Naive thymus-derived CD4-positive, alpha-beta T cell (primary cell): ENCODE data around the gene MCOLN1. TPM values are rescaled to one million over a fixed set of nuclear protein-coding genes. Genes with fewer than 3 reads are reported as not detected.
A peak's percentile ranks its signal among the peaks of the same experiment; 100 is the strongest.

Source experiments
- ATAC-seq: fragments of 150-1000 bp; cut with Tn5 transposase; 2 replicates; pipeline ENCODE4 v1.10.0; 2021; ENCODE audit warnings: mild to moderate bottlenecking, moderate library complexity
- CTCF ChIA-PET: fragments of 350-600 bp; sonication (Branson Sonifier 250); formaldehyde crosslinking; loops from one replicate; lab custom pipeline; 2021; ENCODE audit warnings: antibody characterized with exemption; lab: Charles Lee
- POLR2A ChIA-PET: fragments of 350-600 bp; sonication (Branson Sonifier 250); formaldehyde crosslinking; loops from one replicate; lab custom pipeline; 2021; ENCODE audit warnings: antibody characterized with exemption, inconsistent platforms; lab: Charles Lee
- DNase-seq, 9 donors: peaks; one replicate each; pipeline versions ENCODE4 v3.0.0 to v3.0.0-alpha.2; 2020 to 2022; ENCODE audit warnings: mixed read lengths in 1 of 9
- H3K27ac ChIP-seq: one replicate; pipeline ENCODE4 v1.7.0; 2013; ENCODE audit warnings: mild to moderate bottlenecking, low read depth, low read length, moderate library complexity
- H3K27me3 ChIP-seq, 2 donors: one replicate each; pipeline ENCODE4 v1.7.0; 2013; ENCODE audit warnings: low read length in 2 of 2, mild to moderate bottlenecking in 2 of 2, moderate library complexity in 2 of 2; ENCODE audit not compliant: control insufficient read depth in 2 of 2, insufficient read depth in 2 of 2
- H3K36me3 ChIP-seq, 3 experiments: 1 replicate in 2 of 3; 2 replicates in 1 of 3; pipeline ENCODE4 v1.7.0; 2013; ENCODE audit warnings: low read length in 3 of 3, mild to moderate bottlenecking in 3 of 3, moderate library complexity in 1 of 3; ENCODE audit not compliant: insufficient read depth in 3 of 3, control insufficient read depth in 2 of 3
- H3K4me1 ChIP-seq, 2 donors: one replicate each; pipeline ENCODE4 v1.7.0; 2013; ENCODE audit warnings: low read length in 2 of 2, mild to moderate bottlenecking in 2 of 2, moderate library complexity in 1 of 2; ENCODE audit not compliant: control insufficient read depth in 2 of 2, insufficient read depth in 2 of 2
- H3K4me3 ChIP-seq: 2 replicates; pipeline ENCODE4 v1.7.0; 2013; ENCODE audit warnings: mild to moderate bottlenecking, low read length
- H3K9me3 ChIP-seq, 3 experiments: 1 replicate in 2 of 3; 2 replicates in 1 of 3; pipeline ENCODE4 v1.7.0; 2013; ENCODE audit warnings: low read length in 3 of 3; ENCODE audit not compliant: control insufficient read depth in 2 of 3
- H3K27ac Mint-ChIP-seq, 9 donors: one replicate each; pipeline ENCODE4 v1.8.0; 2020 to 2022; ENCODE audit warnings: mixed read lengths in 9 of 9, mild to moderate bottlenecking in 8 of 9, moderate library complexity in 5 of 9, inconsistent platforms in 2 of 9
- H3K27me3 Mint-ChIP-seq, 5 donors: one replicate each; pipeline ENCODE4 v1.8.0; 2021 to 2022; ENCODE audit warnings: mixed read lengths in 5 of 5, mild to moderate bottlenecking in 1 of 5
- H3K36me3 Mint-ChIP-seq, 5 donors: one replicate each; pipeline ENCODE4 v1.8.0; 2020 to 2022; ENCODE audit warnings: mixed read lengths in 5 of 5, mild to moderate bottlenecking in 3 of 5, inconsistent platforms in 1 of 5
- H3K4me1 Mint-ChIP-seq, 7 donors: one replicate each; pipeline ENCODE4 v1.8.0; 2020 to 2022; ENCODE audit warnings: mixed read lengths in 7 of 7, mild to moderate bottlenecking in 3 of 7, inconsistent platforms in 1 of 7
- H3K4me3 Mint-ChIP-seq, 10 donors: one replicate each; pipeline ENCODE4 v1.8.0; 2020 to 2022; ENCODE audit warnings: mild to moderate bottlenecking in 10 of 10, mixed read lengths in 10 of 10, moderate library complexity in 6 of 10, inconsistent platforms in 2 of 10
- H3K9me3 Mint-ChIP-seq, 11 donors: one replicate each; pipeline ENCODE4 v1.8.0; 2020 to 2022; ENCODE audit warnings: mixed read lengths in 11 of 11, mild to moderate bottlenecking in 4 of 11, inconsistent platforms in 1 of 11, moderate library complexity in 1 of 11
- intact Hi-C, 2 donors: fragments of 100-400 bp; cut with micrococcal nuclease; formaldehyde crosslinking; loops; one replicate each; pipeline ENCODE4 v1.15.1; 2023
- polyA plus RNA-seq, 2 donors: library from polyadenylated mRNA; unstranded; fragments of 300-500 nt; fragmentation: Illumina TruSeq; gene quantifications; one replicate each; pipeline ENCODE4 v1.2.3, GENCODE V29; 2021
- total RNA-seq, 6 experiments: library from RNA in 5 of 6; stranded (reverse) in 5 of 6; gene quantifications; 1 replicate in 5 of 6; 2 replicates in 1 of 6; pipeline ENCODE4 v1.2.3 and lab custom pipeline; 2021 to 2026

The MCOLN1 gene
- total and polyA plus RNA-seq, 7 experiments from 2014 or later, result 8.8 to 49.2 (median 14.8) TPM

- Mint-ChIP-seq H3K27ac (peak overlapping the region in 1 of 9 donors; percentile 21), H3K27me3 (no peaks in the 10 kb centered on the region), H3K36me3 (peaks cover 0 to 22% (median 9%) of the 10 kb centered on the region in 5 donors), H3K9me3 (no peaks in the 10 kb centered on the region), H3K4me3 (no peak overlapping the region), H3K4me1 (peaks cover 4 to 6% (median 4%) of the 10 kb centered on the region in 7 donors)
- DNase-seq, result no peak
- CTCF ChIA-PET, result no interaction called here
- Histone ChIP-seq H3K36me3 (peaks cover 0 to 55% (median 8%) of the 10 kb centered on the region in 3 experiments), H3K9me3 (no peaks in the 10 kb centered on the region), H3K4me3 (no peak overlapping the region), H3K4me1 (no peaks in the 10 kb centered on the region), H3K27me3 (no peaks in the 10 kb centered on the region), H3K27ac (no peak overlapping the region)
- intact Hi-C loops, result no loop called here
- POLR2A ChIA-PET, result interaction anchor here (0.5 kb wide), 1 partner anchor 57 kb away, joined by 3 read pairs; no protein-coding TSS in a partner anchor
- ATAC-seq, result no peak
These were observed 30.4 kb downstream of the MCOLN1 start for GRCh38 chr19:7552781-7553180.

- H3K27me3 ChIP-seq, result no peaks in the 10 kb centered on the region
- Mint-ChIP-seq H3K36me3 (peaks cover 0 to 34% (median 16%) of the 10 kb centered on the region in 5 donors), H3K4me1 (peaks cover 4 to 6% (median 4%) of the 10 kb centered on the region in 7 donors), H3K9me3 (no peaks in the 10 kb centered on the region), H3K27ac (no peak overlapping the region), H3K4me3 (no peak overlapping the region), H3K27me3 (no peaks in the 10 kb centered on the region)
- DNase-seq (no peak), ATAC-seq (no peak)
- ChIA-PET POLR2A (interaction anchor here (0.6 kb wide), 1 partner anchor 468 kb away, joined by 3 read pairs; no protein-coding TSS in a partner anchor), CTCF (no interaction called here)
- no peak overlapping the region for H3K27ac ChIP-seq
- peaks cover 0 to 72% (median 8%) of the 10 kb centered on the region in 3 experiments for H3K36me3 ChIP-seq
- H3K9me3 ChIP-seq, result no peaks in the 10 kb centered on the region
- H3K4me3 ChIP-seq, result no peak overlapping the region
- intact Hi-C loops, result no loop called here
- no peaks in the 10 kb centered on the region for H3K4me1 ChIP-seq
These were observed 32.1 kb downstream of the MCOLN1 start for GRCh38 chr19:7554565-7554964.

- ChIA-PET POLR2A (interaction anchor here (0.6 kb wide), 1 partner anchor 469 kb away, joined by 3 read pairs; no protein-coding TSS in a partner anchor), CTCF (no interaction called here)
- no peak overlapping the region for H3K4me3 ChIP-seq
- Mint-ChIP-seq H3K9me3 (peaks cover 0 to 1% (median 0%) of the 10 kb centered on the region in 11 donors), H3K27me3 (no peaks in the 10 kb centered on the region), H3K36me3 (peaks cover 1 to 31% (median 18%) of the 10 kb centered on the region in 5 donors), H3K4me3 (no peak overlapping the region), H3K27ac (no peak overlapping the region), H3K4me1 (peaks cover 4 to 6% (median 4%) of the 10 kb centered on the region in 7 donors)
- no peaks in the 10 kb centered on the region for H3K27me3 ChIP-seq
- intact Hi-C loops, result no loop called here
- no peaks in the 10 kb centered on the region for H3K4me1 ChIP-seq
- DNase-seq (no peak), ATAC-seq (peak; percentile 42)
- H3K9me3 ChIP-seq, result no peaks in the 10 kb centered on the region
- peaks cover 0 to 70% (median 8%) of the 10 kb centered on the region in 3 experiments for H3K36me3 ChIP-seq
- H3K27ac ChIP-seq, result no peak overlapping the region
These were observed 32.8 kb downstream of the MCOLN1 start for GRCh38 chr19:7554990-7555864.

GRCh38 chr19:7556696-7557315, 34.4 kb downstream of the MCOLN1 start:
- CTCF ChIA-PET, result no interaction called here
- no peaks in the 10 kb centered on the region for H3K27me3 Mint-ChIP-seq
- POLR2A ChIA-PET, result no interaction called here
- ATAC-seq (no peak), DNase-seq (no peak)
- Histone ChIP-seq H3K36me3 (peaks cover 0 to 75% (median 8%) of the 10 kb centered on the region in 3 experiments), H3K27me3 (no peaks in the 10 kb centered on the region), H3K4me1 (no peaks in the 10 kb centered on the region), H3K27ac (no peak overlapping the region), H3K4me3 (no peak overlapping the region), H3K9me3 (no peaks in the 10 kb centered on the region)
- H3K4me3 Mint-ChIP-seq, result no peak overlapping the region
- peaks cover 0 to 6% (median 0%) of the 10 kb centered on the region in 7 donors for H3K4me1 Mint-ChIP-seq
- intact Hi-C loops, result no loop called here
- H3K27ac Mint-ChIP-seq, result no peak overlapping the region
- H3K9me3 Mint-ChIP-seq, result peaks cover 0 to 4% (median 0%) of the 10 kb centered on the region in 11 donors
- H3K36me3 Mint-ChIP-seq, result peaks cover 4 to 32% (median 20%) of the 10 kb centered on the region in 5 donors

DNA sequence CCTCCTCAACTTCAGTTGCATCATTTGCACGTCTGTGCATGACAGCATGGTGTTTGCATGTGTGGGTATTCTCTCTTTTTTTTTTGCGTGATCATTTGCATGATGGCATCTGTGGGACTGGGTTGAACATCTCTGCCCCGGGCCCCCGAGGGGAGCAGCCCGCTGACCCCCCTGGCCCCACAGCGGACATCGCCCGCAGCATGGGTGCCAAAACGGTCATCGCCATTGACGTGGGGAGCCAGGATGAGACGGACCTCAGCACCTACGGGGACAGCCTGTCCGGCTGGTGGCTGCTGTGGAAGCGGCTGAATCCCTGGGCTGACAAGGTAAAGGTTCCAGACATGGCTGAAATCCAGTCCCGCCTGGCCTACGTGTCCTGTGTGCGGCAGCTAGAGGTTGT, 36.2 kb downstream of the MCOLN1 start:
- Histone ChIP-seq H3K9me3 (no peaks in the 10 kb centered on the region), H3K27ac (no peak overlapping the region), H3K27me3 (no peaks in the 10 kb centered on the region), H3K4me3 (no peak overlapping the region), H3K4me1 (no peaks in the 10 kb centered on the region), H3K36me3 (peaks cover 0 to 69% (median 8%) of the 10 kb centered on the region in 3 experiments)
- H3K27ac Mint-ChIP-seq, result no peak overlapping the region
- H3K9me3 Mint-ChIP-seq, result peaks cover 0 to 4% (median 0%) of the 10 kb centered on the region in 11 donors
- H3K27me3 Mint-ChIP-seq, result no peaks in the 10 kb centered on the region
- POLR2A ChIA-PET, result no interaction called here
- CTCF ChIA-PET, result no interaction called here
- intact Hi-C loops, result no loop called here
- H3K4me3 Mint-ChIP-seq, result no peak overlapping the region
- H3K36me3 Mint-ChIP-seq, result peaks cover 4 to 29% (median 13%) of the 10 kb centered on the region in 5 donors
- peaks cover 0 to 2% (median 0%) of the 10 kb centered on the region in 7 donors for H3K4me1 Mint-ChIP-seq
- DNase-seq, result no peak
- ATAC-seq, result no peak

GRCh38 chr19:7559102-7559501, 36.7 kb downstream of the MCOLN1 start:
- intact Hi-C loops, result no loop called here
- Histone ChIP-seq H3K27me3 (no peaks in the 10 kb centered on the region), H3K36me3 (peaks cover 0 to 64% (median 8%) of the 10 kb centered on the region in 3 experiments), H3K27ac (no peak overlapping the region), H3K4me3 (no peak overlapping the region), H3K4me1 (no peaks in the 10 kb centered on the region), H3K9me3 (no peaks in the 10 kb centered on the region)
- Mint-ChIP-seq H3K36me3 (peaks cover 4 to 29% (median 13%) of the 10 kb centered on the region in 5 donors), H3K4me1 (peaks cover 0 to 2% (median 0%) of the 10 kb centered on the region in 7 donors), H3K9me3 (peaks cover 0 to 4% (median 0%) of the 10 kb centered on the region in 11 donors), H3K4me3 (no peak overlapping the region), H3K27me3 (no peaks in the 10 kb centered on the region), H3K27ac (no peak overlapping the region)
- ChIA-PET POLR2A (no interaction called here), CTCF (no interaction called here)
- ATAC-seq (no peak), DNase-seq (no peak)
